ENCODE measurements around the gene CXCR1.
"Not testable (repeated sequence)": the region's sequence is repeated elsewhere in the genome, so short reads cannot be mapped to it uniquely, and the experiment has no call there.

Gene CXCR1

DNA sequence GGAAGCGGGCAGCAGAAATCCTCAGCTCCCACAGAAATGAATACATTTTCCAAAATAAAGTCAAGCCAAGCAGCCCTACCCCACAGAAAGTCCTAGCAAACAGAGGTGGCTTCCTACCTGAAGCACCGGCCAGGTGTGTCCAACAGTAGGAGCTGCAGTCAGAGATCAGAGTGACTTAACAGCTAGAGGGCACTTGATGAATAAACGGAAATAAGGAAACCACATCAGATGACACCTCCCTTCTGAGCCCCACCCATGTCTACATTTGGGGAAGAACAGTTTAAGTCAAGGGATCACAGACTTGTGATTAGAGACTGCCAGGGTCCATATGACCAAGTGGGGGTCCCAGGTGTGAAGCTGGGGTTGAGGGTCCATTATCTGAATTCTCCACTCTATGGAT is at the start of gene CXCR1:
CXCR1 (minus strand) TSS at position 172 of the 400 bp plus-strand sequence. CDS start 1,751 bp downstream, outside the sequence.
- DNase-seq, result peak; percentile 72

DNA sequence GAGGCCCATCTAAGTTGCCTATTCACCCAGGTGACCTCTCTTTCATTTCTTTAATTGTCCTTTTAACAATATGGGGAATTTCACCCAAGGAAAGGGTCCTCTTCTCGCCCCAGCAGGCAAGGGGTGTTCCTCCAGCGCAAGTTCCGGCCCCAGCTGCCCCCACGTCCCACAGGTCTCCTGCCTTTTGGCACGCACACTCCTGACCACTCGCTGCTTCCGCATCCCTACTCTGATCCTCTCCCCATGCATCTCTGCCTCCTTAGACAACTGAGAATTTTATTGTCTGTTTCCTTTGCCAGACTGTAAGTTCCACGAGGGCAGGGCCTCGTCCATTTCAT is 49.5 kb upstream of the CXCR1 start:
- no peak for DNase-seq

DNA sequence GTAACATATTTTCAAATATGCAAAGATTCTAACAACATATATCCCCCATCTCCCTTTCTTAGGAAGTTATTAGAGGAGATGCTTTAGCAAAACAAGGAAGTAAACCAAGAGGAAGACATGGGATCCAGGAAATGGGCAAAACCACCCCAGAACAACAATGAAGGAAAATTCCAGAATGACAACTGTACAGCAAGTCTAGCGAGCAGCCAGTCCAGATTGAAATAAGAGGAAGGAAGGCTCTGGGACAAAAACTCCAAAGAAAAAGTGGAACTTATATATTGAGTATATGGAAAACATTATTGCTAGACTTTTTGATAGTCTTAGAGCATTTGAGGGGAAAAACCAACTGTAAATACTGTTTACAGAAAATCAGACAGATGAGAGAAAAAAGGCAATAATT is 47.4 kb upstream of the CXCR1 start:
- DNase-seq, result no peak

DNA sequence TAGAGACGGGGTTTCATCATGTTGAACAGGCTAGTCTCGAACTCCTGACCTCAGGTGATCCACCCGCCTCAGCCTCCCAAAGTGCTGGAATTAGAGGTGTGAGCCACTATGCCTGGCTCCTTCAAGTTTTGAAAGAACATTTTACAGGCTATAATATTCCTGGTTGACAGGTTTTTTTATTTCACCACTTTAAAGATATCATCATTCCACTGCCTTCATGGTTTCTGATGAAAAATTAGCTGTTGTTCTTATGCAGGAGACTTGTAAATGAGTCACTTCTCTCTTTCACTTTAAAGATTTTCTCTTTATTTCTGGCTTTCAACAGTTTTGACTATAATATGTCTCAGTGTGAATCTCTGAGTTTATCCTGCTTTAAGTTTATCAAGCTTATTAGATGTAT is 42.3 kb upstream of the CXCR1 start:
- no peak for DNase-seq

DNA sequence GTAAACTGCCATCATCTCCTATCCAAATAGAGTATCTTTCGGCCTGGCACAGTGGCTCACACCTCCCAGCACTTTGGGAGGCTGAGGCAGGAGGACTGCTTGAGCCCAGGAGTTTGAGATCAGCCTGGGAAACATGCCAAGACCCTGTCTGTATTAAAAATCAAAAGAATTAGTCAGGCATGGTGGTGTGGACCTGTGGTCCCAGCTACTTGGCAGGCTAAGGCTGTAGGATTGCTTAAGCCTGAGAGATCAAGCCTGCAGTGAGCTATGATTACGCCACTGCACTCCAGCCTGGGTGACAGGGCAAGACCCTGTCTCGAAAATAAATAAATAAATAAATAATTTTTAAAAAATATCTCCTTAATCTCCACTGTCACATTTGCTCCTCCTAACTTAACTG is 35.5 kb upstream of the CXCR1 start:
- no peak for DNase-seq

DNA sequence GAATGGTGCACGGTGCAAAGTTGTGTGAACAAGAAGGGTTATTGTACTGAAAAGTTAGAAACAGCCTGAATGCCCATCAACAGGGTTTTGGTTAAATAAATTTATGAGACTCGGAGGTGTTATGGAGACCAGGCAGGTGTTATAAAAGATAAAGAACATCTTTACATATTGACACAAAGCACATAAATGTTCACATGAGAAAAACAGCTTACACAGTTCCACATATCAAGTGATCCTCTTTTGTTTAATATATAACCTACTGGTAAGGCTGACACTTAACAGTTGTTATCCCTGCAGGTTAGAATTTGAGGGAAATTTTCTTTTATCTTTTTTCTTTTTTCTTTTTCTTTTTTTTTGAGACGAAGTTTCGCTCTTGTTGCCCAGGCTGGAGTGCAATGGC is 30.2 kb upstream of the CXCR1 start:
- no peak for DNase-seq

DNA sequence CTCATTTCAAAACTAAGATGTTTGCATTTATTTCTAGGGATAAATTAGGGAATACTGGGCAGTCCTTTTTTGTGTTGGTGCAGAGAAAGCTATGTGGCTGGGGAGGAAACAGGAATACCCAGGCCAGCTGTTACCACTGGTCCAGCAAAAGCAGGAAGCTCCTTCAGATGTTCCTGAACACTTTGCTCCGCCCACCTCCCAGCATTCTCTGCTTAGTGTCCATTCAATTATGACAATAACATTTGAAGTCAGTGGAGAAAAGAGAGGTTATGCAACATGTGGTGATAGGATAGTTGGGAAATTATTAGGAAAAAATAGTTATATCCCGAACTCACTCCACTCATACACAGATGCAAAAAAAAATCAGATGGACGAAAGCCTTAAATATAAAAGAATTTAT is 28.1 kb upstream of the CXCR1 start:
- no peak for DNase-seq

DNA sequence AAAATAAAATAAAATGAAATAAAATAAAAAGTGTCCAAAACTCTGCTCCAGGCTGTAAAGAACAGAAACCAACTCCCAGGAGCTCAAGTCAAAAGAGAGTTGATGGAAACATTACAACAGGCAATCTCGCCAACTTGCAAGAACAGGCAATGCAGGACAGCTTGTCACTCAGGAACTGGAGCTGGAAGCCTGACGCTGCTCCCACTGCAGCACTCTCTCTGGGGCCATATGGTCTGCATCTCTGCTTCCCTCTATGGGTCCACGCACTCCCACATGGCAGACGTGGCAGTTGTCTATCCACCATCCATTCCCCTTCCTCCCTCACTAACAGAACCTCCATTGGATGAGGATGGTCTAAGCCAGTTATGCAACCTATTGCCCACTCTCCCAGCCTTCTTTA is 26.9 kb upstream of the CXCR1 start:
- no peak for DNase-seq

DNA sequence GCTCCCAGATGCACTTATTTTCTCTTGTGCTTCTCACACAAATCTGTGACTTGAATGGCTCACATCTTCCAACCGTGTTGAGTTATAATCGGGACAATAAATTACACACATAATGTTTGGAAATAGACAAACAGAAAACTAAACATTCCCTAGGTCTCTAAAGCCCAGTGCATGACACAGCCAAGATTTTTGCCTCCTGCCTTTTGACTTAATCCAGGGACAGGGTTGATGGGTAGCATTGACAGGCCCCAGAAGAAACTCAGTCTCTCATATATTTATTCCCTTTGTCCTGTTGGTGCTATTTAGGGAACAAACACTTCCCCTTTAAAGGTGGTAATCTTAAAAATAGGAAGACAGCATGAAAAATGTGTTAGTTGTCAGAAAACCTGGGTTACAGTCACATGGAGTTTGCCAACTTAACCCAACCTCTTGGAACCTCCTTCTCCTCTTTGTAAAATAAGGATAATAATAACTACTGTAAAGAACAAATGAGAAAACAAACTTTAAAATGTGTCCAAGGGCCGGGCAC is 26.2 kb upstream of the CXCR1 start:
- DNase-seq, result no peak

DNA sequence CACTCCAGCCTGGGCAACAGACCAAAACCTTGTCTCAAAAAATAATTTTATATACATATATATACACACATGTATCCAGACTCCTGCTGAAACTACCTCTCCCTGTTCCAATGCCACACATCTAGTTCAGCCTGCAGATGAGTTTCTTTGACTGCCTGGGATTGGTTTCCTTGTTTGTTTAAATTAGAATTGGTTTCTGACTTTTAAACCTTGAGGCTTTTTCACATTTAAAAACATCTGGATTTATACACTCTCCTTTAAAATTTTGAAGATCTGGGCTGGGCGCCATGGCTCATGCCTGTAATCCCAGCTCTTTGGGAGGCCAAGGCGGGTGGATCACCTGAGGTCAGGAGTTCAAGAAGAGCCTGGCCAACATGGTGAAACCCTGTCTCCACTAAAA is 21.8 kb upstream of the CXCR1 start:
- DNase-seq, result no peak

DNA sequence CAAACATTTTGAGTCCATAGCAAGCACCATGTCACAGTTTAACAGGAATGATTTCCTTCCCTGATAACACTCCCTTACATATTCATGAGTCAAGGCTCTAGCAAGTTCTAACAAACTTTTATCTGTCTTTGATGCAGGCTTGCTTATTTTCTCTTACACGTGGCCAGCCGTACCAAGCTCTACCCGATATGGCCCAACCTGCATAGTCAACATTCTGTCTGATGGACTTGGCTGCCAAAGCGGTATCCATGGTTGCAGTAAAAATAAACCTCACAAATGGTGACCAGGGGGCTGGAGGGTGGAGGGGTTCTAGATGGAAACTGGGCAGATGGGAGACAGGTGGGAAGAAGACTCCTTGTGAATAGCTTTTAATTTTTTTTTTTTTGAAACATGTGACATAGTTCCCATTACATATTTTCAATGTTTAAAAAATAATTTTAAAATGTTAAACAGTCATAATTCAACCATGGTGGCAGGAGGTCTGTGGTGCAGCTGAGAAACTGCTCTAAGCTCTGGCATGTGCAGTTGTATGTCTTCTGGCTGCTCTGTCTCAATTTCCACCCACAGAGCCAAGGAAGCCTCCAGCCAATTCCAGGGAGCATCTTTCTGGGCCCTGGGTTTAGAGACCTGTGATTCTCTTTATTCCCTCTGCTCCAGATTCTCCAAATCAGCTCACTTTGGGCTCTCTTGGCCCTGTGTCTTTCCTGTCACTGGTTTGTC is 20.7 kb upstream of the CXCR1 start:
- DNase-seq, result no peak

DNA sequence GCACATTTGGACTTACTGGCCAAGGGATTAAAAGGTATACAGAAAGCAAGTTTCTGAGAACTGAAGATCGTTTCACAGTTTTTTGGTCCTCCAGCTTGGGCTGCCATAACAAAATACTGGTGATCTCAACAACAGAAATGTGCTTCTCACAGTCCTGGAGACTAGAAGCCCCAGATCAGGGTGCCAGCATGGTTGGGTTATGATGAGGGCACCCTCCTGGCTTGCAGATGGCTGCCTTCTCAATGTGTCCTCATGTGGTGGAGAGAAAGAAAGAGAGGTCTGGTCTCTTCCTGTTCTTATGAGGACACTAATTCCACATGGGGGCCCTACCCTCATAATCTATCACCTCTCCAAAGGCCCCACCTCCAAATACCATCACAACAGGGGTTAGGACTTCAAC is 20.1 kb upstream of the CXCR1 start:
- DNase-seq, result no peak

DNA sequence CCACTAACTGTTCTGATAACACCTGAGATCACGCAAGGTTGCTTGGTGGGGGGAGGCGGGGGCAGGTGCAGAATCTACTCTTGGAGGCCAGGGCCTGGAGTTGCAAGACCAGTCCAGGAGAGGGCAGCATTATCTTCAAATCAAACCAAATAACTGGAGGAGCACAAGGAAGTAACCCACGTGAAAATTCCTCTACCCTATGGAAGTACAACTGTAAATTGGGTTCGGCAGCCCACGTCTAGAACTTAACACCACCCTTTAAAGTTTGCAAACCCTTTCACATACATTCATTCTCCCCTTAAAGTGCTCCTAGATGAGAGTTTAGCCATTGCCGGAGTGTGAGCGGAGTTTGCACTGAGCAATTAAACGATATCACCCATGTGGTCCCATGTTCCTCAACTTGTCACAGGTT is 19.6 kb upstream of the CXCR1 start:
- peak; percentile 81 for DNase-seq

DNA sequence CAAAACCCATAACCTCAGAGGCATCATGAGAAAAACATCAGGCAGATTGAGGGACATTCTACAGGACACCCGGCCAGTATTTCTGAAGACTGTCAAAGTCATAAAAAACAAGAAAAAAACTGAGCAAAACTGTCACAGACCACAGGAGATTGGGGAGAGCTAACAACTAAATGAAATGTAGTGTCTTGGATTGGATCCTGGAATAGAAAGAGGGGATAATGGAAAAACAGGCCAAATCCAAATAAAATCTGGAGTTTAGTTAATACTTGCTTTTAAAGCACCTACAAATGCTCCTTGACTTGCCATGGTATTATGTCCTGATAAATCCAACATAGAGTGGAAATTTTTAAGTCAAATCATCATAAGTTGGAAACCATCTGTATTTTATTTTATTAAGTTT is 17.6 kb upstream of the CXCR1 start:
- DNase-seq, result no peak

DNA sequence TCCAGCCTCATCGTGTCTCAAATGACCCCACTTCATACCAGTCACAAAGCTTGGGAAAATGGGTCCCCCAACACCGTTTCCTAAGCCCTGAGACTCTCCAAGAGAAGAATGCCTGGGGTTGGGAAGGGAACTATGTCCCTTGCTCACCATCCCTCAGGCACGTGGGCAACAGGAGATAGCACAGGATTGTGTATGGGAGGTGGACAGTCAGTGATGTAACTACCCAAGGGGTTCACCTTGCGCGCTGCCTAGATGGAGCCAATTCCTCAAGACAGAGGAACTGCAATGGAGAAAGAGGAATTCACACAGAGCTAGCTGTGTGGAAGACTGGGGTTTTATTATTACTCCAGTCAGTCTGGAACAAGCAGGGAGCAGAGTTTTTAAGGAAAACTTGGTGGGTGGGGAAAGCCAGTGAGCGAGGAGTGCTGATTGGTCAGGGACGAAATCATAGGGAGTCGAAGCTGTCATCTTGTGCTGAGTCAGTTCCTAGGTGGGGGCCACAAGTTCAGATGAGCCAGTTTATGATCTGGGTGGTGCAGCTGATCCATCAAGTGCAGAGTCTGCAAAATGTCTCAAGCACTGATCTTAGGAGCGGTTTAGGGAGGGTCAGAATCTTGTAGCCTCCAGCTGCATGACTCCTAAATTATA is 13.8 kb upstream of the CXCR1 start:
- no peak for DNase-seq

DNA sequence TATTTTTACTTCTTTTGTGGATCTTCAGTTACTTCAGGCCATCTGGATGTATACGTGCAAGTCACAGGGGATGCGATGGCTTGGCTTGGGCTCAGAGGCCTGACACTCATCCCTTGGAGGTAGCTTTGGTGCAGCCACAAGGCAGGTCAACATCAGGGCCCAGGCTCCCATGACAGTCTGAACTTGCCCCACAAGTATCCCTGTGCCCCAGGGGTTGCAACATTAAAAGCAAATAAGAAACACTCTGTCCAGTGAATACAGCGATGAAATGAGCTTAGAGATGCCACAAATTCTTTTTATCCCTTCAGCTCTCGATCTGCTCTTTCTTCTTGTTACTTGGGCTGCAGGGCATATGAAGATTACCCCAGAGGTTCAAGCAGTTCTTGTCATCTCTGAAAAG is 13.0 kb upstream of the CXCR1 start:
- DNase-seq, result no peak

DNA sequence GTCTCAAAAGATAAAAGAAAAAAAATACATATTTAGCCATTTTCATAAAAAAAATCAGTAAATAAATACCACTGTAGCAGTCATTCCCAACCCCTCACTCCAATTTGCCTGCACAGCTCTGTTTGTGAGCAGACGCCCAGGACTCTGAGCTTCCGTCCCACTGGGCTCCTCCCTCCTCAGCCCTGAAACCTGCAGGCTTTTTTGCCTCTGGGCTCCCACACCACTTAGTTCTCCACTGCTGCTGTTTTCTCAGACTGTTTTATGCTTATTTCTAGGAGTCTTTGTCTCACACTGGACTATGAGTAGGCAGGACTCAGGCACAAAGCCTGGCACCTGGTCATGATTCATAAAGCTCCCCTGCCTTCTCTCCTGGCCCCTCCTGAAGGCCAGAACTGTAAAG is 6.1 kb upstream of the CXCR1 start:
- DNase-seq, result no peak

DNA sequence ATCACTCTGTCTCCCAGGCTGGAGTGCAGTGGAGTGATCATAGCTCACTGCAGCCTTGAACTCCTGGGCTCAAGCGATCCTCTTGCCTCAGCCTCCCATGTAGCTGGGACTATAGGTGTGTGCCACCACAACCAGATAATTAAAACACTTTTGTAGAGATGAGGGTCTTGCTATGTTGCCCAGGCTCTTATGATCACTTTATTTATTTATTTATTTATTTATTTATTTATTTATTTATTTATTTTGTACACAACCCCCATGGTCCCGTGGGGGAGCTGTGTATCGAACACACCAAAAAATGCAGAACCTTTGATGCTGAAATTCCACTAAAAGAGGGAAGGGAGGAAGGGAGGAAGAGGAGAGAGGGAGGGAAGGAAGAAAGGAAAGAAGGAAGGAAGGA is 5.0 kb upstream of the CXCR1 start:
- not testable (repeated sequence) for DNase-seq

DNA sequence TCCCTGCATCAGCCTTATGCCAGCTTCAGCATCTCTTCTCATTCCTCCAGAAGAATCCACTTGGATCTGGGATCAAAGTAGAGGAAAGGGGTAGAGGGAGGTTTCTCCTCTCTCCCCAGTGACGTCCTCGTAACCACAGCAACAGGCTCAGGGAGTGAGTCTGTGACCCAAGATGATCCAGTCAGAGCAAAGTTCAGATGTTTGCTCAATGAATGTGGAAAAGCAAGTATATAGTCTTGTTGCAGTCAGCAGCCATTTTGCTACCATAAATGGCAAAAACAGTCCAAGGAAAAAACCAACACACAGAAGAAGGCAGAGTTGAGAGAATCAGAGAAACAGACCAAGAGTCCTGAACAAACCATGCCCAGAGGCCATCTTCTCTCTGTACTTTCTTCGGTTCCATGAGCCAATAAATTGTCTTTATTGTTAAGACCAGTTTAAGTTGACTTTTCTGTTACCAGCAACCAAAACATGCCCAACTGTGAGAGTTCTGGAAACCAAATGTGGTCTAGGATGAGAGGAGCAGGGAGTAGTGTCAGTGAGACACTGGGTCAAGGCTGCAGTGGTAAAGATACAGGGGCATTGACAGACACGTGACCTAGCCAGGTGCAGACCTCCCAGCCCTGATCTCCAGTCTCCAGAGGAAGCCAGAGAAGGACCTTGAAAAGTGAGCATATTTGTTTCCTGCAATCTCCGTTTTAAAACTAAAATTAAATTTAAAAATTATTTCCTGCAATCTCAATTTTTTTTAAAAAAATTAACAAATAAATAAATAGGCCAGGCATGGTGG is 3.2 kb upstream of the CXCR1 start:
- no peak for DNase-seq

DNA sequence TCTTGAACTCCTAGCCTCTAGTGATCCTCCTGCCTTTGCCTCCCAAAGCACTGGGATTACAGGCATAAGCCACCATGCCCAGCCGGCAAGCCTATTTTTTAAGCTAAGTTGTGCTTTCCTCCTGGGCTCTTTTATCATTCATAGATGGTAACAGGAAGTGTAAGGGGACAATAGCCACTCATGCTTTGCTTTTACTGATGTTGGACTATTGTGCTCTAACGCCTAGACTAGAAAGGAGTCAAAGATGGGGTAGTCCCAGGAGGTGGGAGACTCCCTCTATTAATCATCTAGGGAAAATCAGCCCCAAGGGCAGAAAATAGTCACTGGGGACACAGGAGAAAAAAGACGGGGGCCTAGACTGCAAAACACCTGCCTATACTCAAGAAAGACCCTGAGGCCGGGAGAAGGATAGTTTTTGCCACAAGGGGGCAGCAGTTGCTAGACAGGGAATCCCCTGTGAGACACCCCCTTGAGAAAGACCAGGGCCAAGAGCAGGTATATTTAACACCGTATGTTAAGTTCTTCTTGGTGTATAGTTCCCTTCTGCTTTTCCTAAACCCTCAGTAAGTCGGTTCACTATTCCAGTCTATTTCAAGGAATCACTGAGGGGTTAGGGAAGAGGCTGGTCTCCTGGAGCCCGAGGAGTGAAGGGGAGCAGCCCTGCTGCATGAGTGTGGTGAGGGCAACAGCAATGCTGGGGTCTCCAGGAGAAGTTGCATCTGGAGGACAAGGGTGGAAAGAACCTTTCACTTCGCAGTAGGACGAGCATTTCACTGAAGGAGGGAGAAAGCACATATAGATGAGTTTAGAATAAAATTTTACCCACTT is 2.1 kb upstream of the CXCR1 start:
- peak; percentile 74 for DNase-seq

DNA sequence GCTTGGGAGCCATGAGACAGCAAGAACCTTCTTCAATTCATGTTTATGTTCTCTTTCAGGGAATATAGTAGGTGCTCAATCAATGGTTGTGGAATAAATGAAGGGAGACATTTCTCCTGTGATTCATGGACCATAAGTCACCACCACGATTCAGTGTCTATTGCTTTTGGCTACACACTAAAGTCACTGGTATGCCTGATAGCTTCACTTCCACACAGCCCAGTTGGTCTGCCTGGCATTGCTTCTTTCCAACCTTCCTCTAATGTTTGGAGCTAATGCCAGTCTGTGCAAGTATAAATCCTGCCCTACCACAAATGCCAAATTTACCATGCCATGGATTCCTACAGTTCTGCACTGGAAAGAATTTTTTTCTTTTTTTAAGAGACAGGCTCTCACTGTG is 1.3 kb upstream of the CXCR1 start:
- DNase-seq, result no peak

DNA sequence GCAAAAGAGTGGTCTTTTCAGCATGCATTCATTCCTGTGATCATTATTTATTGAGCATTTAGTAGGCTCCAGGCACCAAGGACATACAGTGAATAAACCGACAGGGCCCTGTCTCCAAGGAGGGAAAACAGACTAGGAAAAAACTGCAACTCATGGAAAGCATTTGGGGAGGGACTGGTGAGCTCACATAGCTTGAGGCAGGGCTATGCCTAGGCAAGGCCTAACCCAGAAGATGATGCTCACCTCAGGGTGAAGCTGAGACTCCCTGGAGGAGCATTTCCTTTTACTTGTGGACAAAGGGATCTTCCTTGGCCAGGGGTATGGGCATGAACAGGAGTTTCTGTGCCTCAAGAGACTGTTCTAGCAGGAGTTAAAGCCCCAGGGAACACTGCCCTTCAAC is 3.9 kb downstream of the CXCR1 start:
- no peak for DNase-seq

DNA sequence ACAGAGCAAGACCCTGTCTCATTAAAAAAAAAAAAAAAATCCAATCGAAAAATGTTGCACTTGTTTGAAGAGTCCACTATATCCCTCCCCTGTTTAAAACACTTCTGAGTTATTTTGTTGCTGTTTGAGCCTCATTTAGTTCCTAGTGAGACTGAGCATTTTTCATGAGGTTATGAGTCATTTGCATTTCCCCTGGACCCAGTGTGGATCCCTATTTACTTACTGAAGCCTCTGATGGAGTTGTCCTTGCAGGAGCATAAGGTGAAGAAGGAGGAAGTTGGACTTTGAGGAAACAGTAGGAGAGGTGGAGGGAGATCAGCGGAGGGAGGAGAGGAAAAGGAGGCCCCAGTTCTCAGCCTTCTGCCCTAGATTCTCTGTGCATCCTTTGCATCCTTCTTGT is 5.1 kb downstream of the CXCR1 start:
- no peak for DNase-seq
